Tibial nerve (tissue), 4 donors: ENCODE data around the gene NXPE1. TPM values are rescaled to one million over a fixed set of nuclear protein-coding genes. Genes with fewer than 3 reads are reported as not detected.
"Not testable (repeated sequence)": the region's sequence is repeated elsewhere in the genome, so short reads cannot be mapped to it uniquely, and the experiment has no call there.

Source experiments
- DNase-seq, 2 donors: peaks; one replicate each; pipeline ENCODE4 v3.0.0-alpha.2; 2019; ENCODE audit warnings: low spot score in 2 of 2
- H3K27ac ChIP-seq, 4 donors: fragments of 200-600 bp; sonication (generic) in 3 of 4; one replicate each; pipeline ENCODE4 v1.5.1; 2017 to 2019; ENCODE audit warnings: mild to moderate bottlenecking in 1 of 4
- H3K27me3 ChIP-seq, 2 donors: fragments of 200-600 bp; sonication (generic) in 1 of 2; one replicate each; pipeline versions ENCODE4 v1.5.1 to v1.6.0; 2017 to 2019
- H3K36me3 ChIP-seq, 3 donors: fragments of 200-600 bp; sonication (generic); one replicate each; pipeline ENCODE4 v1.5.1; 2018 to 2019
- H3K4me1 ChIP-seq, 4 donors: fragments of 200-600 bp; sonication (generic) in 3 of 4; one replicate each; pipeline ENCODE4 v1.5.1; 2017 to 2019
- H3K4me3 ChIP-seq, 4 donors: fragments of 200-600 bp; sonication (generic) in 3 of 4; one replicate each; pipeline ENCODE4 v1.5.1; 2017 to 2019; ENCODE audit warnings: mild to moderate bottlenecking in 1 of 4, moderate library complexity in 1 of 4
- H3K9me3 ChIP-seq, 4 donors: fragments of 200-600 bp; sonication (generic) in 3 of 4; one replicate each; pipeline ENCODE4 v1.5.1; 2017 to 2019
- EP300 ChIP-seq, 2 donors: sonication (generic); formaldehyde crosslinking; IDR thresholded peaks; one replicate each; pipeline ENCODE4 v1.6.1; 2017; ENCODE audit warnings: antibody characterized with exemption in 2 of 2, mild to moderate bottlenecking in 1 of 2
- POLR2A ChIP-seq, 2 donors: fragments of 450-650 bp; IDR thresholded peaks; one replicate each; pipeline ENCODE4 v1.6.1; 2017; ENCODE audit warnings: antibody characterized with exemption in 2 of 2, mild to moderate bottlenecking in 2 of 2, moderate library complexity in 2 of 2
- WGBS, 2 donors: methylation state at CpG; one replicate each; pipeline ENCODE4 v1.1.5; 2018; 5-methylcytosine and 5-hydroxymethylcytosine counted together
- total RNA-seq, 4 donors: library from RNA; depleted of rRNA; stranded (reverse); fragments of >200 nt; gene quantifications; one replicate each; pipeline ENCODE4 v1.1.0, GENCODE V29; 2016
- TF ChIP-seq, protein P1 (sequence below), 5 experiments: fragments of 200-600 bp in 3 of 5; fragments of 450-650 bp in 2 of 5; sonication (generic) in 3 of 5; IDR thresholded peaks; one replicate each; pipeline ENCODE4 v1.5.1; 2016 to 2019; ENCODE audit warnings: antibody characterized with exemption in 5 of 5, mild to moderate bottlenecking in 3 of 5, moderate library complexity in 2 of 5

Gene NXPE1
- total RNA-seq, 4 donors from 2014 or later = not detected

- Histone ChIP-seq H3K36me3 (no peaks in the 10 kb centered on the region), H3K4me3 (no peak overlapping the region), H3K27ac (no peak overlapping the region), H3K27me3 (no peaks in the 10 kb centered on the region), H3K9me3 (peaks cover 0 to 41% (median 0%) of the 10 kb centered on the region in 4 donors), H3K4me1 (no peaks in the 10 kb centered on the region)
- TF ChIP-seq, protein P1, sequence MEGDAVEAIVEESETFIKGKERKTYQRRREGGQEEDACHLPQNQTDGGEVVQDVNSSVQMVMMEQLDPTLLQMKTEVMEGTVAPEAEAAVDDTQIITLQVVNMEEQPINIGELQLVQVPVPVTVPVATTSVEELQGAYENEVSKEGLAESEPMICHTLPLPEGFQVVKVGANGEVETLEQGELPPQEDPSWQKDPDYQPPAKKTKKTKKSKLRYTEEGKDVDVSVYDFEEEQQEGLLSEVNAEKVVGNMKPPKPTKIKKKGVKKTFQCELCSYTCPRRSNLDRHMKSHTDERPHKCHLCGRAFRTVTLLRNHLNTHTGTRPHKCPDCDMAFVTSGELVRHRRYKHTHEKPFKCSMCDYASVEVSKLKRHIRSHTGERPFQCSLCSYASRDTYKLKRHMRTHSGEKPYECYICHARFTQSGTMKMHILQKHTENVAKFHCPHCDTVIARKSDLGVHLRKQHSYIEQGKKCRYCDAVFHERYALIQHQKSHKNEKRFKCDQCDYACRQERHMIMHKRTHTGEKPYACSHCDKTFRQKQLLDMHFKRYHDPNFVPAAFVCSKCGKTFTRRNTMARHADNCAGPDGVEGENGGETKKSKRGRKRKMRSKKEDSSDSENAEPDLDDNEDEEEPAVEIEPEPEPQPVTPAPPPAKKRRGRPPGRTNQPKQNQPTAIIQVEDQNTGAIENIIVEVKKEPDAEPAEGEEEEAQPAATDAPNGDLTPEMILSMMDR (IDR thresholded peaks at IDR 0.05) = no peak
- TF ChIP-seq POLR2A (IDR thresholded peaks at IDR 0.05) = no peak
- no peak for TF ChIP-seq EP300 (IDR thresholded peaks at IDR 0.05)
- 92 to 96% methylated on average over 9 of the region's 9 CpGs for WGBS, 2 donors
- DNase-seq = no peak
Measured at GRCh38 chr11:114606003-114606801, 46.5 kb upstream of the NXPE1 start.

DNA sequence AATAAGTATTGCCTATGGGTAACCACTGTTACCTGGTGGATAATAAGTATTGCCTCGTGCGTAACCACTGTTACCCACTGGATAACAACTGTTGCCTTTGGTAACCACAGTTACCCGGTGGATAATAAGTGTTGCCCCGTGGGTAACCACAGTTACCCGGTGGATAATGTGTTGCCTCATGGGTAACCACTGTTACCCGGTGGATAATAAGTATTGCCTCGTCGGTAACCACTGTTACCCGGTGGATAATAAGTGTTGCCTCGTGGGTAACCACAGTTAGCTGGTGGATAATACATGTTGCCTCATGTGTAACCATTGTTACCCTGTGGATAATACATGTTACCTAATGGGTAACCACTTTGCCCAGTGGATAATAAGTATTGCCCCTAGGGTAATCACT lies 45.7 kb upstream of the NXPE1 start:
- H3K36me3 ChIP-seq = no peaks in the 10 kb centered on the region
- H3K4me1 ChIP-seq = no peaks in the 10 kb centered on the region
- no peak overlapping the region for H3K4me3 ChIP-seq
- TF ChIP-seq, protein P1 (IDR thresholded peaks at IDR 0.05) = no peak
- no peak for TF ChIP-seq EP300 (IDR thresholded peaks at IDR 0.05)
- TF ChIP-seq POLR2A (IDR thresholded peaks at IDR 0.05) = no peak
- no peaks in the 10 kb centered on the region for H3K27me3 ChIP-seq
- H3K9me3 ChIP-seq = peaks cover 0 to 41% (median 0%) of the 10 kb centered on the region in 4 donors
- H3K27ac ChIP-seq = no peak overlapping the region
- no peak for DNase-seq
- WGBS, 2 donors = 91 to 96% methylated on average over 10 of the region's 10 CpGs

DNA sequence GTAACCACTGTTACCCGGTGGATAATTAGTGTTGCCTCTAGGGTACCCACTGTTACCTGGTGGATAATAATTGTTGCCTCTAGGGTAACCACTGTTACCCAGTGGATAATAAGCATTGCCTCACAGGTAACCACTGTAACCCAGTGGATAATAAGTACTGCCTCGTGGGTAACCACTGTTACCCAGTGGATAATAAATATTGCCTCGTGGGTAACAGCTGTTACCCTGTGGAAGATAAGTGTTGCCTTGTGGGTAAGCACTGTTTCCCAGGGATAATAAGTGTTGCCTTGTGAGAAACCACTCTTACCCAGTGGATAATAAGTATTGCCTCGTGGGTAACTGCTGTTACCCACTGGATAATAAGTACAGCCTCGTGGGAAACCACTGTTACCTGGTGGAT lies 45.2 kb upstream of the NXPE1 start:
- DNase-seq = no peak
- Histone ChIP-seq H3K9me3 (peaks cover 0 to 41% (median 0%) of the 10 kb centered on the region in 4 donors), H3K4me3 (no peak overlapping the region), H3K27ac (no peak overlapping the region), H3K36me3 (no peaks in the 10 kb centered on the region), H3K4me1 (no peaks in the 10 kb centered on the region), H3K27me3 (no peaks in the 10 kb centered on the region)
- TF ChIP-seq EP300 (IDR thresholded peaks at IDR 0.05) (no peak), POLR2A (IDR thresholded peaks at IDR 0.05) (no peak)
- TF ChIP-seq, protein P1 (IDR thresholded peaks at IDR 0.05) = no peak
- WGBS, 2 donors = 80 to 86% methylated on average over 5 of the region's 5 CpGs

- no peaks in the 10 kb centered on the region for H3K4me1 ChIP-seq
- no peak for TF ChIP-seq EP300 (IDR thresholded peaks at IDR 0.05)
- TF ChIP-seq POLR2A (IDR thresholded peaks at IDR 0.05) = no peak
- 91 to 95% methylated on average over 13 of the region's 13 CpGs for WGBS, 2 donors
- no peak overlapping the region for H3K4me3 ChIP-seq
- peaks cover 0 to 36% (median 0%) of the 10 kb centered on the region in 4 donors for H3K9me3 ChIP-seq
- no peak for DNase-seq
- no peaks in the 10 kb centered on the region for H3K27me3 ChIP-seq
- no peaks in the 10 kb centered on the region for H3K36me3 ChIP-seq
- H3K27ac ChIP-seq = no peak overlapping the region
Measured at GRCh38 chr11:114604179-114604813, 44.6 kb upstream of the NXPE1 start.

GRCh38 chr11:114603151-114603550 lies 43.5 kb upstream of the NXPE1 start:
- H3K9me3 ChIP-seq = peaks cover 0 to 31% (median 0%) of the 10 kb centered on the region in 4 donors
- H3K36me3 ChIP-seq, H3K27ac ChIP-seq, H3K4me3 ChIP-seq, DNase-seq, H3K27me3 ChIP-seq, H3K4me1 ChIP-seq: not testable (repeated sequence)
- WGBS, 2 donors = 88 to 91% methylated on average over 7 of the region's 7 CpGs

DNA sequence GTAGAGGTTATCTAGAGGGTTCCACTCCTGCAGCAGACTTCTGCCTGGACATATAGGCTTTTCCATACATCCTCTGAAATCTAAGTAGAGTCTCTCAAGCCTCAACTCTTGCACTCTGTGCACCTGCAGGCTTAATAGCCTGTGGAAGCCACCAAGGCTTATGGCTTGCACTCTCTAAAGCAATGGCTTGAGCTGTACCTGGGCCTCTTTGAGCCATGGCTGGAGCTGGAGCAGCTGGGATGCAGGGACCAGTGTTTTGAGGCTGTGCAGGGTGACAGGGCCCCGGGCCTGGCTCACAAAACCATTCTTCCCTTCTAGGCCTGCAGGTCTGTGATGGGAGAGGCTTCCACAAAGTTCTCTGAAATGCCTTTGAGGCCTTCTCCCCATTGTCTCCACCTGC lies 38.8 kb upstream of the NXPE1 start:
- DNase-seq = no peak
- Histone ChIP-seq H3K36me3 (no peaks in the 10 kb centered on the region), H3K4me1 (no peaks in the 10 kb centered on the region), H3K4me3 (no peak overlapping the region), H3K9me3 (no peaks in the 10 kb centered on the region), H3K27ac (no peak overlapping the region), H3K27me3 (no peaks in the 10 kb centered on the region)
- 69 to 80% methylated on average over 1 of the region's 1 CpG for WGBS, 2 donors
- TF ChIP-seq POLR2A (IDR thresholded peaks at IDR 0.05) (no peak), EP300 (IDR thresholded peaks at IDR 0.05) (no peak)
- TF ChIP-seq, protein P1 (IDR thresholded peaks at IDR 0.05) = no peak
